KOPT-K1 (cell line): ENCODE measurements around the gene ABCB9.

Experiments
- H3K27ac ChIP-seq: fragments of 200-600 bp; sonication (generic); 2 replicates; pipeline ENCODE4 v1.5.1; 2016; ENCODE audit warnings: antibody characterized with exemption, mild to moderate bottlenecking, low read depth, low read length; ENCODE audit not compliant: poor library complexity, severe bottlenecking
- H3K36me3 ChIP-seq: fragments of 200-600 bp; sonication (generic); 2 replicates; pipeline ENCODE4 v1.5.1; 2017; ENCODE audit warnings: antibody characterized with exemption, mild to moderate bottlenecking, low read length, moderate library complexity; ENCODE audit not compliant: insufficient read depth
- H3K9me3 ChIP-seq: fragments of 200-600 bp; sonication (generic); 2 replicates; pipeline ENCODE4 v1.5.1; 2017; ENCODE audit warnings: antibody characterized with exemption, low read length, mild to moderate bottlenecking; ENCODE audit not compliant: insufficient read depth, poor library complexity, severe bottlenecking

ABCB9 gene

DNA sequence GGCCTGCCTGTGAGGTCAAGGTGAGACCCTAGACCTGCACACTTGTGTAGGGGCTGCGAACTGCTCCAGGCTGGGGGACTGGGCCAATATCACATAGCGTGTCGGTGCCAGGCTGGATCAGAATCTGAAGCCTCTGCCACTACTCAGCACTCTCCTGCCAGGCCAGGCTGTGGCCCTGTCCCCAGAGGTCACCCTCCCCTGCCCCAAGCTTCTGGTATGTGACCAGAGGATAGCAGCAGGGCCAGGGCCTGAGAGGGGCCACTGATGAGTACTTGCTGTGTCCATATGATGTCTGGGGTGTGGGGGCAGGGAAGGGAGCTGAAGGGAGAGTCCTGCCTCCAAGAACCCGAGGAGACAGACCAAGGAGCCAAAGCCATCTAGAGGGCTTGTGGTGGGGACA lies 32.1 kb upstream of the ABCB9 start:
- no peaks in the 10 kb centered on the region for H3K9me3 ChIP-seq
- H3K27ac ChIP-seq = no peak overlapping the region
- peaks cover 98% of the 10 kb centered on the region for H3K36me3 ChIP-seq

DNA sequence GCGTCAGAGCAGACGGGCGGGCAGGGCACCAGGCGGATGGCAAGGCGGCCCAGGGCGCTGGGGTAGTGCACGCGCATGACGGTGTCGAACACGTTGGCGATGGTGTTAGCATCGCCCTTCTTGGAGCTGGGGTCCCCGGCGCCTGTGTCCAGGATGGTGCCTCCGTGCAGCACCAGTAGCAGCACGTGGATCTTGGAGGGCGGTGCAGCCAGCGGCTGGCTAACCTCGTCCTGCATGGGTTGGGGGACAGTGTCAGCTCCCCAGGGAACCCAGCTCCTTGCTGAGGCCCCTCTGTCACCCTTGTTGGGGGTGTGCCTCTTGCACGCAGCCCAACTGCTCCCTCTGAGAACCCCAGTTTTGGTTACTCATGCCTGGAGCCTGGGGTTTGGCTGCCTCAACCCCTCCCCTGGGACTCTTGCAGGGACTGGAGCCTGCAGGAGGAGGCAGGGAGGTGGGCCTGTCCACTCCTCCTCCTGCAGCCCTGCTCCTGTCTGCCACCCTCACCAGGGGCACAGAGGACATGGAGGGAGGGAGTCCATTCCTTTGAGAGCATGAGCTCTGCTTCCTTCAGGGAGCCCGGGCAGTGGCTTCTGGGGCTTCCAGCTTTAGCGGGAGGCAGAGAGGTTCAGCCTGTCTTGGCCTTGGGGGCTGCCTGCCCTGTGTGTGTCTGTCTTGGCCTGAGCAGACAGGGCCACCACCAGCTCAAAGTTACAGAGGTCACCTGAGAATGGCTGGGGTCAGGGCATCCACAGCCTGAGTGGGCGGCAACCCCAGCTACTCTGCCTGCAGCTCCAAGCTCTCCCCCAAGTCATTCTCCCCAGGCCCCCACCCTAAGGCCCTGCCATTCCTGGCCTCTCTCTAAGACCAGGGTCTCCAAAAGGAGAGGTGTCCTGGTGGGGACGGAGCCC lies 31.3 kb upstream of the ABCB9 start:
- no peak overlapping the region for H3K27ac ChIP-seq
- peaks cover 98% of the 10 kb centered on the region for H3K36me3 ChIP-seq
- H3K9me3 ChIP-seq = no peaks in the 10 kb centered on the region

DNA sequence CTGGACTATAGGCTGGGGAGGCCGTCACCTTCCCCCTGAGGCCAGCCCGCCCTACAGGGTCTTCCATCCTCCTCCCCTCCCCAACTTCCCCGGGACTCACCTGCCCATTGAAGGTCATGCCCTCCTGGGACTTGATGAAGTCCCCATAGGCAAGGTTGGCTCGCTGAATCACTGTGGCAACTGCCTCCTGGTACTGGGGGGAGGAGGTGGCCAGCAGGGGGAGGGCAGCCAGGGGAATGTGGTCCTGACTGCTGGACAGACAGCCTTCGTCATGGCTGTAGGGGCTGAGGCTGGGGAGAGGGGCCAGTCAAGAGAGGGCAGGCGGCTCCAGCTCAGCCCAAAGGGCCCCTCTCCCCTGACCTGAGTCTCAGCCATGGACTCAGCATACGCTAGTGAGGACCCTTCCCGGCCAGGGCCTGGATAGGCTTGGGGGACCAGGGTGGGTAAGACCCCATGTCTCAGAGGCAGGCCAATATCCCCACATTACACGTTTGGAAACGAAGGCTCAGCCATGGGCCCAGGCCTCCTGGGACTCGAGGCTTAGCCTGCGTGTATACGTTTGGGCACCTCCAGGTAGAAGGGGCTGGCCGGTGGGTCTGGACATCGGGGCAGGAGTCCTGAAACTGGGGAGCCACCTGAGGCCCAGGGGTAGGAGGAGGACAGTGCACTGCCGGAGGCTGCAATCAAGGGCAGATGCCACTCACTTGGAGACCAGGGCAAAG lies 30.5 kb upstream of the ABCB9 start:
- H3K27ac ChIP-seq = no peak overlapping the region
- H3K9me3 ChIP-seq = no peaks in the 10 kb centered on the region
- peaks cover 99% of the 10 kb centered on the region for H3K36me3 ChIP-seq

DNA sequence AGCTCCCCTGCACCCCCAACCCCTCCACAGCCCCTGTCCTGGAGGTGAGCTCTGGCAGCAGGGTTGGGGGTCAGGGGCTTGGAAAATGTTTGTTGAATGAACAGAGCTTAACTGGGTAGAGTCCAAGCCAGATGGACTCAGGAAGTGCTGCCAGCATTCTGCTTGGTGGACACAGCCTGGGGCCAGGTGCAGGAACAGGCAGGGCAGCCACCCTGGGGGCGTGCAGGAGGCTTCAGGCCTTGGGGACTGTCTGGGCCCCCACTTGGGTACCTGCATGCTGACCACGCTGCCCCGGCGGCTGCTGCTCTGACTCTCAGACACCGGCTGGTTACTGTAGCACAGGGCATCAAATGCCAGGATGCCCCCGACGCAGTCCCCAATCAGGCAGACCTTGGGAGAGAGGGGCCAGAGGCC lies 29.9 kb upstream of the ABCB9 start:
- H3K36me3 ChIP-seq = peaks cover 99% of the 10 kb centered on the region
- H3K9me3 ChIP-seq = no peaks in the 10 kb centered on the region
- no peak overlapping the region for H3K27ac ChIP-seq

DNA sequence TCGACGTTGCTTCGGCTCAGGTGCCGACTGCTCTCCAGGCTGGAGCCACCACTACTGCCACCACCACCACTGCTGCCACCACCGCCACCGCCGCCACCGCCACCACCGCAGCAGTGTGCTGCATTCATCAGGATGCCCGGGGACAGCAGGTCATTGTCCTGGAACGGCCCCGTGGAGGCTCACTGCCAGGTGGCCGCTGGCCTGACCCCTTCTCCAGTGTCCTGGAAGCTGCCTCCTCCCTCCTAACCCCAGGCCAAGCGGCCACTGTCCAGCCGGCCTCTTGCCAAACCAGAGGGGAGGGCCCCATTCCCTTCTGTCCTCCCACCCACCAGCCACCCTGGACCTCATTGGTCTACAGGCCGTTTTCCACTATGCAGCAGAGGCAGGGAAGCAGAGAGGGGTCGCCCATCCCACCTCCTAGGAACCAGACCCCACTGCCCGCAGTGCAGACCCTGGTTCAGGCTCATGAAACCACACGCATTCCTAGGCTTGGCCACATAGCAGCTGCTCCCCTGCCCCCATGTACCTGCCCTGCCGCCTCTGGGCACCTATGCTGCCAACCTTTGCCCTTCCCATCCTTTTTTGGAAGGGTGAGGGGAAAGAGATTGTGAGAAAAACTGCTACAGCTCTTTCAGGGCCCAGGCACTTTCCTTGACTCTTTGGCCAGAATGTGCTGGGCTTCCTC lies 29.4 kb upstream of the ABCB9 start:
- Histone ChIP-seq H3K36me3 (peaks cover 99% of the 10 kb centered on the region), H3K27ac (no peak overlapping the region)

DNA sequence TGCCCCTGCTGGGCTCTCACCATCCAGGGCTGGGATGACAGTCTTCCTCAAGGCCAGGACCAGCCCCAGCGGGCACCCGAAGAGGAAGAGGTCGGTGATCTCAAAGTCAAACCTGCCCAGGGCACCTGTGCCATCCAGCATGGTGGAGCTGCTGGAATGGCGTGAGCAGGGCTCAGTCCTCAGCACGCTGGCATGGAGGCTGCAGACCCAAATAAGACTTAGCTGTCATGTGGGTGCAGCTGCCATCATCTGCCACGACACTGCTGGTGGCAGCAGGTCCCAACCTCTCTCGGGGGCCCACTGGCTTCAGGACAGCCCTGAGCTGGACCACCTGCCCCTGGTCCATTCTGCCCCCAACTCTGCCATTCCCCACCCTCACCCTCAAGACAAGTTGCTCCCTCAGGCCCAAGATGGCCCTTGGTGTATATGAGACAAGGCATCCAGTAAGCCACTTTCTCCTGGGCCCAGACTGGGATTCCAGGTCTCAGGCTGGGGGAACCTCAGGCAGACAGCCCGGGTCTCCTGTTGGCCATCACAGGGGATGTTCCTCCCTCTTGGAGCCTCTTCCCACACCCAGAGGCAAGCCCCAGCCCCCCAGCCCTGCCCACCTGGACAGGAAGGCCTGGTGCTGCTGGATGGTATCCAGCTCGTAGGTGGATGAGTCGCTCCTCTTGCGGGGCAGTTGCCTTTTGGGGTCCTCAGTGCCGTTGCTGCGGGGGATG lies 28.7 kb upstream of the ABCB9 start:
- Histone ChIP-seq H3K36me3 (peaks cover 99% of the 10 kb centered on the region), H3K27ac (no peak overlapping the region), H3K9me3 (no peaks in the 10 kb centered on the region)

More for the DNA sequence above, 29.4 kb upstream of the ABCB9 start:
- H3K9me3 ChIP-seq = no peaks in the 10 kb centered on the region

DNA sequence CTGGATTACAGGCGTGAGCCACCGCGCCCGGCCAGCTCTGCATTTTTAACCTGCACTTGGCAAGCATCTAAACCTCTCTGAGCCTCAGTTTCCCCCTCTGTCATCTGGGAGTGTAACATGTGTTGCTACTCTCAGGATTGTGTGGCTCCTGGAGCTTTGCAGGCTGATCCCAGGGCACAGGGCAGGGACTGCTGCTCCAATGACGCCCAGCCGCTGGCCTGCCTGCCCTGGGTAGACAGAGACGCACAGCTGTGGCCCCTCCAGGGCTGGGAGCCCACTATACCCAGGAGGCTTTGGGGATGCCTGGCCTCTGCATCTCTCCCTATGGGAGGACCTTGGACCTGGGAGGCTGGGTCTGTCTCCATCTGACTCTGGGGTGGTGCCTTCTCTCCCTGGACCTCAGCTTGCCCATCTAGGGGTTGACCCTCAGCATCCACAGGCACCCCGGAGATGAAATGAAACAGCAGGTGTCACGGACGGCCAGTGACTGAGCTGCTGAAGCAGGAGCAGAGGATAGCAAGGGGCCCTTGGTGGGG lies 27.9 kb upstream of the ABCB9 start:
- Histone ChIP-seq H3K27ac (no peak overlapping the region), H3K36me3 (peaks cover 97% of the 10 kb centered on the region), H3K9me3 (no peaks in the 10 kb centered on the region)

DNA sequence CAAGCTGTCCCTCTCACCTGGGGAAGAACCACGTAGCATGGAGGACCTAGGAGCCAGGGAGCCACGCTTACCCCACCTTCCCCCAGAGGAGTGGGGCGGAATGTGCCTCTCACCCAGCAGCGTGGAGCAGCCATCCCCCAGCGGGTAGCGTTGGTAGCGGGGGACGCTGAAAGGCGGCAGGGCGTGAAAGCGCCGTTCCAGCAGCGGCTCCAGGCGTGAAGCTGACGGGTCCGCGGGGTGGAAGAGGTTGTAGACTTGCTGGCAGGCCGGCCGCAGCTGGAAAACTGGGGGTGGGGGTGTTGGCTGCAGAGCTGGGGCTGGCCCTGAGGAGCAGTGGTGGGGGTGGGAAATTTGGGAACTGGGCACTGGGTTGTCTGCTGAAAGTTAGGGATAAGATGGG lies 26.1 kb upstream of the ABCB9 start:
- Histone ChIP-seq H3K36me3 (peaks cover 97% of the 10 kb centered on the region), H3K27ac (no peak overlapping the region), H3K9me3 (no peaks in the 10 kb centered on the region)

DNA sequence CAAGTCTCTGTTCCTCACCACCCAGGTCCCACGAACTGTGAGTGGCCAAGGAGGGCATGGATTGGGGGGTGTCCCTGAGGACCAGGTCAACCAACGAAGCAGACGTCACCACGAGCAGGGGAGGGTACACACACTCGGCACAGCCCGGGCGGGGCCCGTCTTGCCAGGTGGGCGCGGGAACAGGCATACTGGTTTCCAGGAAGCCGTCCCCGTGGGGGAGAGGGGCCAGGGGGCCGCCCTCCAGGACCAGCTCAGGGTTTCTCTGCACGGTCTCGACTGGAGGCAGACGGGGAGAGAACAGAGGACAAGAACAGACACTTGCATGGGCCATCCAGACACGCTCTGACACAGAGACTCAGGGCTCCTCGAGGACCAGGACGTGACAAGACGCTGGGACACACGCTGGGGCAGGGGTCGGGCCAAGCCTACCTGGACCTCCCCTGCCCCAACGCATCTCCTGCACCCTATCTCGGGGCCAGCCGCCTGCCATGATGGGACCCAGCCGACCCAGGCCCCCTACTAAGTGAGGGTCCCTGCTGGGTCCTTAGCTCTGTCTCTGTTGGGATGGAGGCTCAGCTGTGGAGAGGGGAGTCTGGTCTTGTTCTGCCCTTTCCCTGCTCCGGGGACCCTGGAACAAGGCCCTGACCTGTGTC lies 25.5 kb upstream of the ABCB9 start:
- Histone ChIP-seq H3K9me3 (no peaks in the 10 kb centered on the region), H3K36me3 (peaks cover 97% of the 10 kb centered on the region)

DNA sequence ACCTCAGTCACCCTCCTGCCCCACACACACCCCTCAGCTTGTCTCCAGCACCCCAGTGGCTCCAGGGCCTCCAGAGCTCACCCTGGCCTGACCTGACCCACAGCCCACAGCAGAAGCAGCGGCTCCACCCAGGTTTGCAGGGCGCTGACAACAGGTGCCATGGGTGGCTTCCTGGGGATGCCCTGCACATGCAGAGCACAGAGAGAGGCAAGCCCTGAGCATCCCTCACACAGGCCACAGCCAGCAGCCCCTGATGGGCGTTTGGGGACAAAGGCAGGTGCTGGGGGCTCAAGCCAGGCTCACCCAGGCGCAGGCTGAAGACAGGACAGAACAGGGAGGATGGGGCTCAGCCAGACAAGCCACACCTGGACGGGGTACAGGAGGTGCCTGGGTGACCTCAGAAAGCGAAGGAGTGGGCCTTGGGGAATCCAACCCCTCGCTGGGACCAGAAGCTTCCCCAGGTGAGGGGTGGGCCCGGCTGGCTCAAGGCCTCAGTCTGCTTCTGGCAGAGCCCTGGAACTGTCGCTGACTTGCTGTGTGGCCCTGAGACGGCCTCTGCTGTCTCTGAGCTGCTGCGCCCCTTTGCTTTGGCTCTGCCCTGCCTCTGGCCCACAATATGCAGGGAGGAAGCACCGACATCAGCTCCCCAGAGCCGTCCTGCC lies 24.8 kb upstream of the ABCB9 start:
- Histone ChIP-seq H3K36me3 (peaks cover 97% of the 10 kb centered on the region), H3K27ac (no peak overlapping the region), H3K9me3 (no peaks in the 10 kb centered on the region)

More for the DNA sequence above, 25.5 kb upstream of the ABCB9 start:
- no peak overlapping the region for H3K27ac ChIP-seq

DNA sequence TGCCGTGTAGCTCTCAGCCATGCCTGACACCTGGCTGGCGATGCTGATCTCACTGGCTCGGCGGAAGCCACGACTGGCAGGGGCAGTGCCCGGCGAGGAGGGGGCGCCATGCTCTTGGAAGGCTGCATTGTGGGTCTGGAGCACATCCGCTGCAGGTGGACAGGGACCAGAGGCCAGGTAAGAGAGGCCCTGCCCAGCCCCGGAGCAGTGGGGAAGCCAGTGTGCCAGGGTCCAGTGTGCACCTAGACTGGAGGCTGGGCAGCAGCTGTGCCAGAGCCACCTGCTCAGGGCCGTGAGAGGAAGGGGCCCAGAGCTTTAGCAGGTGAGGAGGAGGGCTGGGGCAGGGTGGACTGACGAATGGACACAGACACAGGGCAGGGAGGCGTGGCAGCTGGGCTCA lies 24.3 kb upstream of the ABCB9 start:
- Histone ChIP-seq H3K9me3 (no peaks in the 10 kb centered on the region), H3K36me3 (peaks cover 97% of the 10 kb centered on the region), H3K27ac (no peak overlapping the region)

DNA sequence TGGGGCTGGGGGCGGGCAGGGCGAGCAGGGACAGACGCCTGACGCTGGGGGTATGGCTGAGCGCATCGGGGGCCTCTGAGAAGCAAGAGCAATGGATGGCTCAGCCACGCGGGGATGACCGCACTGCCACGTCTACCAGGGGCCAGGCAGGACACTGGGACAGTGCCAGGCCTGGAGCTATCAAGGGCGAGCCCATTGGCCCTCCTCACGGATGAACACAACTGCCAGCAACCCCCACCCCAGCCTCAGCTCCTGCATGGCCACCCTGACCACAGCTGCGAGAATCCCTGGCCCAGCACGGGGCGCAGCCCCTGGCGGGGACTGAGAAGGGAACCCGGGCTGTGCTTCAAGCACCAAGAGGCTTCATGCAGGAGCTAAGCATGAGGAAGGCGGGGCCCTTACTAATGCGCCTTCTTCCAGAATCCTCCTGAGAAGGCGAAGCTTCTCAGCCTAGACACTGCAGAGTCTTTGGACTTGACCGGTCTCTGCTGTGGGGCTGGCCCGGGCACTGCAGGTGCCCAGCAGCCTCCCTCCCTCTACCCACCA lies 23.7 kb upstream of the ABCB9 start:
- Histone ChIP-seq H3K27ac (no peak overlapping the region), H3K36me3 (peaks cover 97% of the 10 kb centered on the region), H3K9me3 (no peaks in the 10 kb centered on the region)

DNA sequence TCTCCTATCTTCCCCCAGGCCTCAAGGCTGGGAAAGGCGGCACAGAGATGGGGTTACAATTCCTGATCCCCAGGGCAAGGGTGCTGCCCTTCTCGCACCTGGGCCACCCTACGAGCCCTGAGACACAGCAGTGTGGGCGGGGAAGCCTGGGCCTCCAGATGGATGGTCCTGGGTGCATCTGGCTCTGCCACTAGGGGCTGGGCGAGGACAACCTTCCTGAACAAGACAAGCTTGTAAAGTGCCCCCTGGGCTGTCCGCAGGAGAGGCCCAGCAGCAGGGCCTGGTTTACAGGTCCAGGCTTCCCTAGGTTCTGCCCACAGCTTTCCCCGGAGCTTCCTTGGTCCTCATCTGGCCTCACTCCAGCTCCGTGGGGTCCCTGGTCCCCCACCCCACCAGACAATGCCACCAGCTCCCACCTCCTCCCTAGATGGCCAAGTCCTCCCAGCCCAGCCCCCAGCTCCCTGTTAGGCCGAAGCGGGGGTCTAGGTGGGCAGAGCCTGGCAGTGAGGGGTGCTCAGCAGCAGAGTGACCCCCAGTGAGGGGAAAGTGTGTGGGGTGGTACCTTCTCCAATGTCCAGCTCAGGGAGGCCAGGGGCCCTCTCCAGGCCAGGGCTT lies 23.1 kb upstream of the ABCB9 start:
- no peaks in the 10 kb centered on the region for H3K9me3 ChIP-seq
- peaks cover 97% of the 10 kb centered on the region for H3K36me3 ChIP-seq
- H3K27ac ChIP-seq = no peak overlapping the region
